Measurements from ENCODE around the gene PTCD2.

- TF ChIP-seq, protein P1, sequence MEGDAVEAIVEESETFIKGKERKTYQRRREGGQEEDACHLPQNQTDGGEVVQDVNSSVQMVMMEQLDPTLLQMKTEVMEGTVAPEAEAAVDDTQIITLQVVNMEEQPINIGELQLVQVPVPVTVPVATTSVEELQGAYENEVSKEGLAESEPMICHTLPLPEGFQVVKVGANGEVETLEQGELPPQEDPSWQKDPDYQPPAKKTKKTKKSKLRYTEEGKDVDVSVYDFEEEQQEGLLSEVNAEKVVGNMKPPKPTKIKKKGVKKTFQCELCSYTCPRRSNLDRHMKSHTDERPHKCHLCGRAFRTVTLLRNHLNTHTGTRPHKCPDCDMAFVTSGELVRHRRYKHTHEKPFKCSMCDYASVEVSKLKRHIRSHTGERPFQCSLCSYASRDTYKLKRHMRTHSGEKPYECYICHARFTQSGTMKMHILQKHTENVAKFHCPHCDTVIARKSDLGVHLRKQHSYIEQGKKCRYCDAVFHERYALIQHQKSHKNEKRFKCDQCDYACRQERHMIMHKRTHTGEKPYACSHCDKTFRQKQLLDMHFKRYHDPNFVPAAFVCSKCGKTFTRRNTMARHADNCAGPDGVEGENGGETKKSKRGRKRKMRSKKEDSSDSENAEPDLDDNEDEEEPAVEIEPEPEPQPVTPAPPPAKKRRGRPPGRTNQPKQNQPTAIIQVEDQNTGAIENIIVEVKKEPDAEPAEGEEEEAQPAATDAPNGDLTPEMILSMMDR (IDR thresholded peaks at IDR 0.05; ENCODE audit: low read length) = no peak
- no peak for TF ChIP-seq EZH2 (IDR thresholded peaks at IDR 0.05; ENCODE audit: borderline replicate concordance, low read length)
Measured at GRCh38 chr5:72290356-72291133, 29.6 kb upstream of the PTCD2 start.

Measured in OCI-LY1 (cell line).